Osteoblast (primary cell): ENCODE measurements around the gene LILRB5. TPM values are rescaled to one million over a fixed set of nuclear protein-coding genes. Genes with fewer than 3 reads are reported as not detected.
A peak's percentile ranks its signal among the peaks of the same experiment; 100 is the strongest.

Source experiments
- DNase-seq: peaks from one replicate; pipeline ENCODE4 v3.0.0; 2011; ENCODE audit warnings: low spot score, mixed read lengths; ENCODE audit not compliant: insufficient read length; ENCODE audit errors: missing footprints
- H2AFZ ChIP-seq: 2 replicates; pipeline ENCODE4 v1.6.0; 2011; ENCODE audit warnings: mild to moderate bottlenecking, low read length
- H3K27ac ChIP-seq: 2 replicates; pipeline ENCODE4 v1.5.1; 2011; ENCODE audit warnings: mild to moderate bottlenecking, low read depth, low read length, moderate library complexity
- H3K27me3 ChIP-seq: 2 replicates; pipeline ENCODE4 v1.6.0; 2012; ENCODE audit warnings: mild to moderate bottlenecking, control low read depth, inconsistent platforms, low read length, moderate library complexity; ENCODE audit not compliant: insufficient read depth
- H3K36me3 ChIP-seq: 2 replicates; pipeline ENCODE4 v1.5.1; 2011; ENCODE audit warnings: mild to moderate bottlenecking, low read length, control low read depth, moderate library complexity; ENCODE audit not compliant: insufficient read depth
- H3K4me1 ChIP-seq: 2 replicates; pipeline ENCODE4 v1.5.1; 2011; ENCODE audit warnings: mild to moderate bottlenecking, low read length, control low read depth, moderate library complexity; ENCODE audit not compliant: insufficient read depth
- H3K4me2 ChIP-seq: 2 replicates; pipeline ENCODE4 v1.6.0; 2011; ENCODE audit warnings: mild to moderate bottlenecking, low read length; ENCODE audit not compliant: insufficient read depth
- H3K4me3 ChIP-seq: fragments of 200-600 bp; sonication (generic); 3 replicates; pipeline ENCODE4 v1.5.1; 2012; ENCODE audit warnings: mild to moderate bottlenecking, low read length, inconsistent platforms; ENCODE audit not compliant: insufficient read depth
- H3K79me2 ChIP-seq: 2 replicates; pipeline ENCODE4 v1.6.0; 2012; ENCODE audit warnings: mild to moderate bottlenecking, low read length, control low read depth, inconsistent platforms; ENCODE audit not compliant: insufficient read depth
- H3K9me3 ChIP-seq: 2 replicates; pipeline ENCODE4 v1.5.1; 2011; ENCODE audit warnings: low read depth, low read length, control low read depth
- H4K20me1 ChIP-seq: 2 replicates; pipeline ENCODE4 v1.6.0; 2012; ENCODE audit warnings: mild to moderate bottlenecking, low read length, control low read depth; ENCODE audit not compliant: insufficient read depth
- total RNA-seq: library from RNA; depleted of rRNA; stranded (reverse); fragments of >200 nt; gene quantifications from 2 replicates; pipeline ENCODE4 v1.2.3, GENCODE V29; 2012
- TF ChIP-seq, protein P1 (sequence below): IDR thresholded peaks from 2 replicates; pipeline ENCODE4 v1.5.1; 2011; ENCODE audit warnings: mild to moderate bottlenecking, low read depth, low read length, moderate library complexity; ENCODE audit errors: extremely low read depth

LILRB5 gene
- total RNA-seq, 1 donor: not detected

GRCh38 chr19:54271106-54271505, 14.0 kb upstream of the LILRB5 start:
- Histone ChIP-seq H3K27ac (no peak overlapping the region), H3K4me2 (no peak overlapping the region), H3K4me3 (no peak overlapping the region), H3K79me2 (no peaks in the 10 kb centered on the region), H3K4me1 (no peaks in the 10 kb centered on the region), H4K20me1 (no peaks in the 10 kb centered on the region), H3K9me3 (no peaks in the 10 kb centered on the region), H3K27me3 (peaks cover 16% of the 10 kb centered on the region), H2AFZ (no peak overlapping the region), H3K36me3 (no peaks in the 10 kb centered on the region)
- TF ChIP-seq, protein P1, sequence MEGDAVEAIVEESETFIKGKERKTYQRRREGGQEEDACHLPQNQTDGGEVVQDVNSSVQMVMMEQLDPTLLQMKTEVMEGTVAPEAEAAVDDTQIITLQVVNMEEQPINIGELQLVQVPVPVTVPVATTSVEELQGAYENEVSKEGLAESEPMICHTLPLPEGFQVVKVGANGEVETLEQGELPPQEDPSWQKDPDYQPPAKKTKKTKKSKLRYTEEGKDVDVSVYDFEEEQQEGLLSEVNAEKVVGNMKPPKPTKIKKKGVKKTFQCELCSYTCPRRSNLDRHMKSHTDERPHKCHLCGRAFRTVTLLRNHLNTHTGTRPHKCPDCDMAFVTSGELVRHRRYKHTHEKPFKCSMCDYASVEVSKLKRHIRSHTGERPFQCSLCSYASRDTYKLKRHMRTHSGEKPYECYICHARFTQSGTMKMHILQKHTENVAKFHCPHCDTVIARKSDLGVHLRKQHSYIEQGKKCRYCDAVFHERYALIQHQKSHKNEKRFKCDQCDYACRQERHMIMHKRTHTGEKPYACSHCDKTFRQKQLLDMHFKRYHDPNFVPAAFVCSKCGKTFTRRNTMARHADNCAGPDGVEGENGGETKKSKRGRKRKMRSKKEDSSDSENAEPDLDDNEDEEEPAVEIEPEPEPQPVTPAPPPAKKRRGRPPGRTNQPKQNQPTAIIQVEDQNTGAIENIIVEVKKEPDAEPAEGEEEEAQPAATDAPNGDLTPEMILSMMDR: no peak
- no peak for DNase-seq

DNA sequence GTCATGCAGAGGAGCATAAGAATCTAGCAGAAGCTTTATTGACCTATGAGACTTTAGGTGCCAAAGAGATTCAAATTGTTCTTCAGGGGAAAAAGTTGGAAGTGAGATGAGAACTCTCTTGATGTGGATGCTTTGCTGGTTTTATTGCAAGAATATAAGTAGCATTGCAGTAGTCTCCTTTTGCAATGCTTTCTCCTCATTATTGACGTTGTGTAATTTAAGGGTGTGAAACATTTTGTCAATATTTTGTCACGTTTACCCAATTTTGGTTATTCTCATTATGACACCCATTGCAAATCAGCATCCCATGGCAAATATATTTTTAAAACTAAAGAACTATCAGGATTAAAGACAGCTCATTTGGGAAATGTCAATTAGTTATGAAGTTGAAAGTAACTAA, 11.9 kb upstream of the LILRB5 start:
- DNase-seq: no peak
- Histone ChIP-seq H3K9me3 (no peaks in the 10 kb centered on the region), H4K20me1 (no peaks in the 10 kb centered on the region), H3K27ac (no peak overlapping the region), H3K36me3 (no peaks in the 10 kb centered on the region), H3K4me1 (no peaks in the 10 kb centered on the region), H3K4me2 (no peak overlapping the region), H3K79me2 (no peaks in the 10 kb centered on the region), H3K4me3 (no peak overlapping the region), H3K27me3 (peaks cover 16% of the 10 kb centered on the region), H2AFZ (no peak overlapping the region)
- TF ChIP-seq, protein P1: no peak

DNA sequence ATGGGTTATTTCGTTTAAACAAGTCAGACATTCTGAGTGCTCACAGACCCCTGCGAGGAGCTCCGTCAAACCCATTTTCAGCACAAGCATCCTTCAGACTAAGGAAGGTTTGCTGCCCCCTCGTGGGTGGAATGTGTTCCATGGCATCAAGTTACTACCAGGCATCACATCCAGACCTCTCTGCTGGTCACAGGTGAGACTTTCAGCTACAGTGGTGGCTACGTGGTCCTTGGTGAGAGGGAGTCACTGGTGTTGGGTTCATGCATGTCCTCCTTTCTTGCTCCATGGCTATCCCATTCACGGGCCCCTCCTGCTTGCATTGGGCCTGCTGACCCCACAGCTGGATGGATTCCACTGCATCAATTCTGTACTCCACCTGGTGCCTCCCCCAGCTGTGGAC, 9.1 kb upstream of the LILRB5 start:
- Histone ChIP-seq H3K4me3 (no peak overlapping the region), H4K20me1 (no peaks in the 10 kb centered on the region), H3K27ac (no peak overlapping the region), H3K79me2 (no peaks in the 10 kb centered on the region), H3K36me3 (no peaks in the 10 kb centered on the region), H3K27me3 (peaks cover 16% of the 10 kb centered on the region), H2AFZ (no peak overlapping the region), H3K4me2 (no peak overlapping the region), H3K4me1 (no peaks in the 10 kb centered on the region), H3K9me3 (no peaks in the 10 kb centered on the region)
- TF ChIP-seq, protein P1: peak; percentile 85
- peak; percentile 94 for DNase-seq

GRCh38 chr19:54262470-54262869, 5.4 kb upstream of the LILRB5 start:
- Histone ChIP-seq H3K4me3 (no peak overlapping the region), H2AFZ (no peak overlapping the region), H3K4me2 (no peak overlapping the region), H3K79me2 (no peaks in the 10 kb centered on the region), H3K36me3 (no peaks in the 10 kb centered on the region), H3K4me1 (no peaks in the 10 kb centered on the region), H4K20me1 (no peaks in the 10 kb centered on the region), H3K27me3 (peaks cover 4% of the 10 kb centered on the region), H3K9me3 (no peaks in the 10 kb centered on the region), H3K27ac (no peak overlapping the region)
- TF ChIP-seq, protein P1: no peak
- no peak for DNase-seq
